Endothelial cell of umbilical vein (primary cell): ENCODE data around the gene BBC3.

Experiments used
- CTCF ChIP-seq, 2 donors: IDR thresholded peaks; 1 replicate in 1 of 2; 2 replicates in 1 of 2; pipeline ENCODE4 v1.5.1; 2011; ENCODE audit warnings: low read length in 2 of 2, mild to moderate bottlenecking in 2 of 2, moderate library complexity in 2 of 2, control low read depth in 1 of 2, inconsistent platforms in 1 of 2, low read depth in 1 of 2; ENCODE audit not compliant: insufficient read depth in 1 of 2; ENCODE audit errors: extremely low read depth in 1 of 2
- EZH2 ChIP-seq: IDR thresholded peaks from 2 replicates; pipeline ENCODE4 v1.6.1; 2012; ENCODE audit warnings: borderline replicate concordance, low read depth, mild to moderate bottlenecking, moderate library complexity, low read length, inconsistent platforms; ENCODE audit not compliant: severe bottlenecking
- FOS ChIP-seq: IDR thresholded peaks from 2 replicates; pipeline ENCODE4 v1.6.1; 2011; ENCODE audit warnings: mild to moderate bottlenecking, low read length, moderate library complexity, borderline replicate concordance; ENCODE audit not compliant: insufficient read depth
- MYC ChIP-seq: IDR thresholded peaks from one replicate; pipeline ENCODE4 v1.6.1; 2011; ENCODE audit warnings: mild to moderate bottlenecking, low read depth, low read length
- POLR2A ChIP-seq: IDR thresholded peaks from 2 replicates; pipeline ENCODE4 v1.6.1; 2012; ENCODE audit warnings: low read depth, mild to moderate bottlenecking, control low read depth, low read length

GRCh38 chr19:47188507-47189033, 42.4 kb downstream of the BBC3 start:
- TF ChIP-seq EZH2 (no peak), POLR2A (no peak), CTCF (IDR thresholded peaks at IDR 0.05; ENCODE audit: extremely low read depth in 1 of 2, insufficient read depth in 1 of 2, low read depth in 1 of 2, low read length in 2 of 2) (no peak), FOS (no peak), MYC (no peak)
